HEK293 (cell line): ENCODE results near the gene LHFPL4.
"Not testable (repeated sequence)": the region's sequence is repeated elsewhere in the genome, so short reads cannot be mapped to it uniquely, and the experiment has no call there.

Experiments
- CTCF ChIA-PET: fragments of 350-600 bp; formaldehyde crosslinking; extraction: SDS; loops from one replicate; lab custom pipeline; 2021; ENCODE audit warnings: antibody characterized with exemption; lab: Yijun Ruan, JAX
- POLR2A ChIA-PET: fragments of 300-600 bp; formaldehyde crosslinking; extraction: SDS; loops from one replicate; lab custom pipeline; 2020; ENCODE audit warnings: antibody characterized with exemption, inconsistent platforms; lab: Yijun Ruan, JAX
- H3K27ac ChIP-seq: fragments of 200-500 bp; sonication (Bioruptor generic); 2 replicates; pipeline ENCODE4 v1.5.1; 2014; ENCODE audit warnings: low read depth, low read length, control low read depth, inconsistent platforms; ENCODE audit errors: extremely low read depth
- H3K36me3 ChIP-seq, 2 experiments: fragments of 200-500 bp in 1 of 2; sonication (Bioruptor generic) in 1 of 2; 1 replicate in 1 of 2; 2 replicates in 1 of 2; pipeline ENCODE4 v1.5.1; 2014 to 2017; ENCODE audit warnings: inconsistent platforms in 2 of 2, low read length in 2 of 2; ENCODE audit not compliant: control insufficient read depth in 2 of 2, insufficient read depth in 1 of 2
- H3K4me1 ChIP-seq: fragments of 200-500 bp; sonication (Bioruptor generic); 2 replicates; pipeline ENCODE4 v1.5.1; 2014; ENCODE audit warnings: mild to moderate bottlenecking, low read length, inconsistent platforms; ENCODE audit not compliant: control insufficient read depth, insufficient read depth
- H3K4me3 ChIP-seq: 2 replicates; pipeline ENCODE4 v1.5.1; 2011; ENCODE audit warnings: low read depth, mild to moderate bottlenecking, control low read depth, low read length, moderate library complexity
- H3K9me3 ChIP-seq: fragments of 200-500 bp; sonication (Bioruptor generic); 2 replicates; pipeline ENCODE4 v1.5.1; 2014; ENCODE audit warnings: low read depth, low read length, inconsistent platforms; ENCODE audit not compliant: control insufficient read depth, insufficient read depth
- KLF7 ChIP-seq: fragments of 450-650 bp; formaldehyde crosslinking; IDR thresholded peaks from 2 replicates; pipeline ENCODE4 v1.5.1; 2016; ENCODE audit warnings: missing biosample characterization, missing genetic modification characterization, borderline replicate concordance
- MYNN ChIP-seq: fragments of 450-650 bp; formaldehyde crosslinking; IDR thresholded peaks from 2 replicates; pipeline ENCODE4 v1.5.1; 2016; ENCODE audit warnings: missing biosample characterization, missing genetic modification characterization, borderline replicate concordance
- MZF1 ChIP-seq: fragments of 450-650 bp; formaldehyde crosslinking; IDR thresholded peaks from 2 replicates; pipeline ENCODE4 v1.5.1; 2017; ENCODE audit warnings: missing biosample characterization, missing genetic modification characterization, borderline replicate concordance
- ZBTB21 ChIP-seq: fragments of 450-650 bp; formaldehyde crosslinking; IDR thresholded peaks from 2 replicates; pipeline ENCODE4 v1.5.1; 2017; ENCODE audit warnings: missing biosample characterization, missing genetic modification characterization
- ZNF112 ChIP-seq: fragments of 450-650 bp; formaldehyde crosslinking; IDR thresholded peaks from 2 replicates; pipeline ENCODE4 v1.5.0; 2017; ENCODE audit warnings: missing biosample characterization, missing genetic modification characterization
- ZNF19 ChIP-seq: fragments of 450-650 bp; formaldehyde crosslinking; IDR thresholded peaks from 2 replicates; pipeline ENCODE4; 2016; ENCODE audit warnings: missing biosample characterization, missing genetic modification characterization, low read depth
- ZNF391 ChIP-seq: fragments of 450-650 bp; formaldehyde crosslinking; IDR thresholded peaks from 2 replicates; pipeline ENCODE4 v1.5.1; 2016; ENCODE audit warnings: low read depth, missing biosample characterization, missing genetic modification characterization, borderline replicate concordance
- ZNF555 ChIP-seq: fragments of 450-650 bp; formaldehyde crosslinking; conservative IDR thresholded peaks from 2 replicates; pipeline ENCODE4 v1.5.1; 2017; ENCODE audit warnings: missing biosample characterization, mild to moderate bottlenecking, missing genetic modification characterization, inconsistent platforms
- ZNF560 ChIP-seq: fragments of 450-650 bp; formaldehyde crosslinking; IDR thresholded peaks from 2 replicates; pipeline ENCODE4 v1.5.1; 2017; ENCODE audit warnings: missing biosample characterization, missing genetic modification characterization, borderline replicate concordance
- ZNF585B ChIP-seq: fragments of 450-650 bp; formaldehyde crosslinking; IDR thresholded peaks from 2 replicates; pipeline ENCODE4 v1.5.1; 2016; ENCODE audit warnings: missing biosample characterization, missing genetic modification characterization
- ZNF660 ChIP-seq: fragments of 450-650 bp; IDR thresholded peaks from 2 replicates; pipeline ENCODE4 v1.5.1; 2018; ENCODE audit warnings: missing biosample characterization, mild to moderate bottlenecking, missing genetic modification characterization
- TF ChIP-seq, protein P1 (sequence below): fragments of 450-650 bp; formaldehyde crosslinking; IDR thresholded peaks from 2 replicates; pipeline ENCODE4 v1.5.1; 2016; ENCODE audit warnings: missing biosample characterization, missing genetic modification characterization
- TF ChIP-seq, protein P2 (sequence below): fragments of 450-650 bp; formaldehyde crosslinking; IDR thresholded peaks from 2 replicates; pipeline ENCODE4 v1.5.1; 2017; ENCODE audit warnings: missing biosample characterization, missing genetic modification characterization
- TF ChIP-seq, protein P3 (sequence below): fragments of 450-650 bp; formaldehyde crosslinking; IDR thresholded peaks from 2 replicates; pipeline ENCODE4 v1.5.1; 2017; ENCODE audit warnings: missing biosample characterization, missing genetic modification characterization
- TF ChIP-seq, protein P4 (sequence below): IDR thresholded peaks from 2 replicates; pipeline ENCODE4 v1.6.1; 2011; ENCODE audit warnings: mild to moderate bottlenecking, low read depth, low read length, borderline replicate concordance
- TF ChIP-seq, protein P5 (sequence below): sonication (generic); formaldehyde crosslinking; IDR thresholded peaks from 2 replicates; pipeline ENCODE4 v1.8.1; 2022; ENCODE audit warnings: mild to moderate bottlenecking, moderate library complexity, missing genetic modification reagents
- TF ChIP-seq, protein P6 (sequence below): fragments of 450-650 bp; formaldehyde crosslinking; IDR thresholded peaks from 2 replicates; pipeline ENCODE4 v1.5.1; 2016; ENCODE audit warnings: missing biosample characterization, missing genetic modification characterization

Gene LHFPL4

DNA sequence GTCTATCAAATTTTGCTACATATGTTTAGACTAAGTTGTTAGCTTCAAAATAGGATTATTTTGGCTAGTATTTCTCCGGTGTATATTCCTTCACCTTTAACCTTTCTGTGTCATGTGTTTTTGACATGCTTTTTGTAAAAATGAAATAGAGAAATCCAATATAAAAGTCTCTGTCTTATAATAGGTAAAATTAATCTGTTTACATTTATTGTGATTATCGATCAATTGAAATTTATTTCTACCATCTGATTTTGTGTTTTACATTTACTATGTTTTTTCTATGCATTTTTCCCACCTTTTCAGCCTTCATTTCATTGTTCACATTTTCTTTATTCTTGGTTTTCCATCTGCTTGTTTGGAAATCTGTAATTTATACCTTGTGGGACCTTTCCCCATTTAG, 11.7 kb upstream of the LHFPL4 start (continued):
- TF ChIP-seq MZF1 (tag by site-specific recombination) (no peak), ZNF585B (tag by site-specific recombination) (no peak), ZNF560 (tag by site-specific recombination) (no peak), MYNN (no peak), KLF7 (no peak), ZBTB21 (no peak), ZNF112 (no peak), ZNF19 (no peak)
- TF ChIP-seq, protein P1, sequence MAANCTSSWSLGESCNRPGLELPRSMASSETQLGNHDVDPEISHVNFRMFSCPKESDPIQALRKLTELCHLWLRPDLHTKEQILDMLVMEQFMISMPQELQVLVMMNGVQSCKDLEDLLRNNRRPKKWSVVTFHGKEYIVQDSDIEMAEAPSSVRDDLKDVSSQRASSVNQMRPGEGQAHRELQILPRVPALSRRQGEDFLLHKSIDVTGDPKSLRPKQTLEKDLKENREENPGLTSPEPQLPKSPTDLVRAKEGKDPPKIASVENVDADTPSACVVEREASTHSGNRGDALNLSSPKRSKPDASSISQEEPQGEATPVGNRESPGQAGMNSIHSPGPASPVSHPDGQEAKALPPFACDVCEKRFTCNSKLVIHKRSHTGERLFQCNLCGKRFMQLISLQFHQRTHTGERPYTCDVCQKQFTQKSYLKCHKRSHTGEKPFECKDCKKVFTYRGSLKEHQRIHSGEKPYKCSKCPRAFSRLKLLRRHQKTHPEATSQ (tag by site-specific recombination) = no peak
- TF ChIP-seq, protein P2, sequence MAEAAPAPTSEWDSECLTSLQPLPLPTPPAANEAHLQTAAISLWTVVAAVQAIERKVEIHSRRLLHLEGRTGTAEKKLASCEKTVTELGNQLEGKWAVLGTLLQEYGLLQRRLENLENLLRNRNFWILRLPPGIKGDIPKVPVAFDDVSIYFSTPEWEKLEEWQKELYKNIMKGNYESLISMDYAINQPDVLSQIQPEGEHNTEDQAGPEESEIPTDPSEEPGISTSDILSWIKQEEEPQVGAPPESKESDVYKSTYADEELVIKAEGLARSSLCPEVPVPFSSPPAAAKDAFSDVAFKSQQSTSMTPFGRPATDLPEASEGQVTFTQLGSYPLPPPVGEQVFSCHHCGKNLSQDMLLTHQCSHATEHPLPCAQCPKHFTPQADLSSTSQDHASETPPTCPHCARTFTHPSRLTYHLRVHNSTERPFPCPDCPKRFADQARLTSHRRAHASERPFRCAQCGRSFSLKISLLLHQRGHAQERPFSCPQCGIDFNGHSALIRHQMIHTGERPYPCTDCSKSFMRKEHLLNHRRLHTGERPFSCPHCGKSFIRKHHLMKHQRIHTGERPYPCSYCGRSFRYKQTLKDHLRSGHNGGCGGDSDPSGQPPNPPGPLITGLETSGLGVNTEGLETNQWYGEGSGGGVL (tag by site-specific recombination) = no peak
- TF ChIP-seq, protein P3, sequence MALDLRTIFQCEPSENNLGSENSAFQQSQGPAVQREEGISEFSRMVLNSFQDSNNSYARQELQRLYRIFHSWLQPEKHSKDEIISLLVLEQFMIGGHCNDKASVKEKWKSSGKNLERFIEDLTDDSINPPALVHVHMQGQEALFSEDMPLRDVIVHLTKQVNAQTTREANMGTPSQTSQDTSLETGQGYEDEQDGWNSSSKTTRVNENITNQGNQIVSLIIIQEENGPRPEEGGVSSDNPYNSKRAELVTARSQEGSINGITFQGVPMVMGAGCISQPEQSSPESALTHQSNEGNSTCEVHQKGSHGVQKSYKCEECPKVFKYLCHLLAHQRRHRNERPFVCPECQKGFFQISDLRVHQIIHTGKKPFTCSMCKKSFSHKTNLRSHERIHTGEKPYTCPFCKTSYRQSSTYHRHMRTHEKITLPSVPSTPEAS (tag by site-specific recombination) = no peak
- TF ChIP-seq, protein P4, sequence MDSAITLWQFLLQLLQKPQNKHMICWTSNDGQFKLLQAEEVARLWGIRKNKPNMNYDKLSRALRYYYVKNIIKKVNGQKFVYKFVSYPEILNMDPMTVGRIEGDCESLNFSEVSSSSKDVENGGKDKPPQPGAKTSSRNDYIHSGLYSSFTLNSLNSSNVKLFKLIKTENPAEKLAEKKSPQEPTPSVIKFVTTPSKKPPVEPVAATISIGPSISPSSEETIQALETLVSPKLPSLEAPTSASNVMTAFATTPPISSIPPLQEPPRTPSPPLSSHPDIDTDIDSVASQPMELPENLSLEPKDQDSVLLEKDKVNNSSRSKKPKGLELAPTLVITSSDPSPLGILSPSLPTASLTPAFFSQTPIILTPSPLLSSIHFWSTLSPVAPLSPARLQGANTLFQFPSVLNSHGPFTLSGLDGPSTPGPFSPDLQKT = no peak
- TF ChIP-seq, all 188 proteins: peak for 0

DNA sequence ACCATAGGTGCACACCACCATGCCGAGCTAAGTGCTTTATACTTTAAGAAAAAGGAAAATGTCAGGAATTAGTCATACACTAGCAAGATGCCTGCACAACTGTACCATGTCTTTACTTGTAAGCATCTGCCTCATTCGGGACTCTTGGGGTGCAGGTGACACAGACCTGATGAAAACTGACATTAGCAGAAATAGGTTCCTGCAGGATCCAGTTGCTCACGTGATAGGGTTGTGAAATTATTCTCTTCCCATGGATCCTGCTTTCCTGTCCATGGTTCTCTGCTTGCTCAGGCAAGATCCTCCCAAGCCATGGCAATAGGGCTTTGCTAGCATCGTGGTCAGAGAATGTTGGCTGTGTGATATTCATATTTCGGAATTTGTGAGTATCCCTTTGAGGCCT, 10.2 kb upstream of the LHFPL4 start:
- no peaks in the 10 kb centered on the region for H3K36me3 ChIP-seq
- no peak overlapping the region for H3K27ac ChIP-seq
- no peak overlapping the region for H3K4me3 ChIP-seq
- POLR2A ChIA-PET = no interaction called here
- CTCF ChIA-PET = no interaction called here
- H3K4me1 ChIP-seq = no peaks in the 10 kb centered on the region
- TF ChIP-seq ZNF555 (no peak), ZNF660 (tag by site-specific recombination) (no peak), ZNF391 (tag by site-specific recombination) (no peak)
- TF ChIP-seq, protein P5, sequence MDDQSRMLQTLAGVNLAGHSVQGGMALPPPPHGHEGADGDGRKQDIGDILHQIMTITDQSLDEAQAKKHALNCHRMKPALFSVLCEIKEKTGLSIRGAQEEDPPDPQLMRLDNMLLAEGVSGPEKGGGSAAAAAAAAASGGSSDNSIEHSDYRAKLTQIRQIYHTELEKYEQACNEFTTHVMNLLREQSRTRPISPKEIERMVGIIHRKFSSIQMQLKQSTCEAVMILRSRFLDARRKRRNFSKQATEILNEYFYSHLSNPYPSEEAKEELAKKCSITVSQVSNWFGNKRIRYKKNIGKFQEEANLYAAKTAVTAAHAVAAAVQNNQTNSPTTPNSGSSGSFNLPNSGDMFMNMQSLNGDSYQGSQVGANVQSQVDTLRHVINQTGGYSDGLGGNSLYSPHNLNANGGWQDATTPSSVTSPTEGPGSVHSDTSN (CRISPR knock-in tag) = no peak
- TF ChIP-seq, protein P6, sequence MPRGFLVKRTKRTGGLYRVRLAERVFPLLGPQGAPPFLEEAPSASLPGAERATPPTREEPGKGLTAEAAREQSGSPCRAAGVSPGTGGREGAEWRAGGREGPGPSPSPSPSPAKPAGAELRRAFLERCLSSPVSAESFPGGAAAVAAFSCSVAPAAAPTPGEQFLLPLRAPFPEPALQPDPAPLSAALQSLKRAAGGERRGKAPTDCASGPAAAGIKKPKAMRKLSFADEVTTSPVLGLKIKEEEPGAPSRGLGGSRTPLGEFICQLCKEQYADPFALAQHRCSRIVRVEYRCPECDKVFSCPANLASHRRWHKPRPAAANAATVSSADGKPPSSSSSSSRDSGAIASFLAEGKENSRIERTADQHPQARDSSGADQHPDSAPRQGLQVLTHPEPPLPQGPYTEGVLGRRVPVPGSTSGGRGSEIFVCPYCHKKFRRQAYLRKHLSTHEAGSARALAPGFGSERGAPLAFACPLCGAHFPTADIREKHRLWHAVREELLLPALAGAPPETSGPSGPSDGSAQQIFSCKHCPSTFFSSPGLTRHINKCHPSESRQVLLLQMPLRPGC (tag by site-specific recombination) = no peak
- no peaks in the 10 kb centered on the region for H3K9me3 ChIP-seq

DNA sequence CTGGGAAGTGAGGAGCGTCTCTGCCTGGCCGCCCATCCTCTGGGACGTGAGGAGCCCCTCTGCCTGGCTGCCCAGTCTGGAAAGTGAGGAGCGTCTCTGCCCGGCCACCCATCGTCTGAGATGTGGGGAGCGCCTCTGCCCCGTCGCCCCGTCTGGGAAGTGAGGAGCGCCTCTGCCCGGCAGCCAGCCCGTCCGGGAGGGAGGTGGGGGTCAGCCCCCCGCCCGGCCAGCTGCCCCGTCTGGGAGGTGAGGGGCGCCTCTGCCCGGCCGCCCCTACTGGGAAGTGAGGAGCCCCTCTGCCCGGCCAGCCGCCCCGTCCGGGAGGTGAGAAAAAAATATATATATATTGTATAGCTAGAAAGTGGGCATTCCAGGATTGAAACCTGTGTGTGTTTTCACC, 6.4 kb upstream of the LHFPL4 start:
- H3K27ac ChIP-seq, H3K4me1 ChIP-seq, H3K4me3 ChIP-seq, H3K36me3 ChIP-seq, CTCF ChIA-PET, H3K9me3 ChIP-seq, POLR2A ChIA-PET: not testable (repeated sequence)
